Neural progenitor cell (in vitro differentiated cells): ENCODE data around the gene LIN7B.

Experiments used
- CTCF ChIP-seq: fragments of 200-600 bp; sonication (generic); IDR thresholded peaks from 2 replicates; pipeline ENCODE4 v1.5.1; 2017; ENCODE audit warnings: antibody characterized with exemption, mild to moderate bottlenecking
- EZH2 ChIP-seq: fragments of 200-600 bp; sonication (generic); IDR thresholded peaks from 2 replicates; pipeline ENCODE4 v1.6.1; 2017; ENCODE audit warnings: antibody characterized with exemption, mild to moderate bottlenecking, moderate library complexity
- EZH2phosphoT487 ChIP-seq: fragments of 200-600 bp; sonication (generic); IDR thresholded peaks from 2 replicates; pipeline ENCODE4 v1.6.1; 2017; ENCODE audit warnings: antibody characterized with exemption

- TF ChIP-seq CTCF (no peak), EZH2 (no peak), EZH2phosphoT487 (no peak)
Measured at GRCh38 chr19:49148784-49149651, 34.8 kb downstream of the LIN7B start.
